GM19351 (cell line): ENCODE data around the gene PNMA1.

Experiments used
- ATAC-seq: cut with Tn5 transposase; IDR thresholded peaks from one replicate; pipeline ENCODE4 v1.9.1; 2021; ENCODE audit warnings: mild to moderate bottlenecking, moderate library complexity; ENCODE audit not compliant: unreplicated experiment

The PNMA1 gene, protein sequence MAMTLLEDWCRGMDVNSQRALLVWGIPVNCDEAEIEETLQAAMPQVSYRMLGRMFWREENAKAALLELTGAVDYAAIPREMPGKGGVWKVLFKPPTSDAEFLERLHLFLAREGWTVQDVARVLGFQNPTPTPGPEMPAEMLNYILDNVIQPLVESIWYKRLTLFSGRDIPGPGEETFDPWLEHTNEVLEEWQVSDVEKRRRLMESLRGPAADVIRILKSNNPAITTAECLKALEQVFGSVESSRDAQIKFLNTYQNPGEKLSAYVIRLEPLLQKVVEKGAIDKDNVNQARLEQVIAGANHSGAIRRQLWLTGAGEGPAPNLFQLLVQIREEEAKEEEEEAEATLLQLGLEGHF

DNA sequence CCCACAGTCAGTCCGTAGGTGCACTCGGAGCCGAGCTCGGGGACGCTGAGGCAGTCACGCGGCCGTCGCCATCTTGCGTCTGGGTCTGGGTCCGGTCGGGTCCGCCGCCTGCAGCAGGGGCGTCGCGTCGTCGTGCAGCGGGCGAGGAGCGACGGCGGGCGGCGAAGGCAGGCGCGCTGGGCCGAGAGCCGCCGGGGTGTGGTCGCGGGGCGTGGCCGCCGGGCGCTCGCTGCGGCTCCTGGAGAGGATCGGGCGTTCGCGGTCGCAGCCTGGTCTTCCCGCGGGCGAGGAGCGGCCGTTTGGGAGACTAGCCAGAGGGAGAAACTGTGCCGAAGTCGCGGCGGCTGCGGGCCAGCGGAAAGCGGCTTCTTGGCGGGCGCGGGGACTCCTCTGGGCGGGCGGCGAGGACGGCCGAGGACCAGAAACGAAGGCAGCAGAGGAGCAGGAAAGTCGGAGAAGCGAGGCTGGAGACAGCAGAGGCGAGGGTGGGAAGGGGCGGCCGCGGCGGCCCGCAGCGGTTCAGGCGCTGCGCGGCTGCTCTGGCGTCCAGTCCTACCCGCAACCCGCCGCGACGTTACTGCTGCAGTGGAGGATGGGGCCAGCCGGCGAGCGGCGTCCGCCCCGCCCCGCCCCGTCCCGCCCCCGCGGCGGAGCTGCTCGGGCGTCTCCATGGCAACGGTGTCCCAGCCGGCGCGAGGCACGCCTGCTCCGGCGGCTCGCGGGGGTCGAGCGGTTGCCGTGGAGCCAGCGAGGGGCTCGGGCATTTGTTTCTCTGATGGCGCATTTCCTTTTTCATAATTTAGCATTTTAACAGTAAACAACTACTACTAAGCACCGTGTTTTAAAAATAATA lies at the start of gene PNMA1:
TSS of gene PNMA1 (minus strand) at position 582 of the 853 bp plus-strand sequence. CDS start 745 bp downstream, outside the sequence.
- peak; percentile 81 for ATAC-seq

DNA sequence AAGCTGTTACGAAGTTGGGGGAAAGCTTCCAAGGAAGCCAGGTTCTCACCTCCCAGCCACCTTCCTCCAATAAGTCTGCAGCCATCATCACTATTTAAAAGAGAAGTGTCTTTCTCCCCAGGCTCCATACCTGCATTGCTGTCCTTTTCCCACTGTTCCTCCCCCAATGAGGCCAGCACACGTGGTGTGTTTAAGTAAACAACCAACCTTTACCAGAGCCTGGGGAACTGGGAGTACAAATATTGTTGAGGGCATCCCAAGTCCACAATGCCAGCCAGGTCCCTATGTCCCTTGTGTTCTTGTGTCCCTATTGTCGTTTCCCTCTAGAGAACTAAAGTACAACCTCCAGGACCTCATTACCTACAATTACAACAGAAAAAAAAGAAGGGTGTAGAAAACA lies 49.2 kb upstream of the PNMA1 start:
- no peak for ATAC-seq

DNA sequence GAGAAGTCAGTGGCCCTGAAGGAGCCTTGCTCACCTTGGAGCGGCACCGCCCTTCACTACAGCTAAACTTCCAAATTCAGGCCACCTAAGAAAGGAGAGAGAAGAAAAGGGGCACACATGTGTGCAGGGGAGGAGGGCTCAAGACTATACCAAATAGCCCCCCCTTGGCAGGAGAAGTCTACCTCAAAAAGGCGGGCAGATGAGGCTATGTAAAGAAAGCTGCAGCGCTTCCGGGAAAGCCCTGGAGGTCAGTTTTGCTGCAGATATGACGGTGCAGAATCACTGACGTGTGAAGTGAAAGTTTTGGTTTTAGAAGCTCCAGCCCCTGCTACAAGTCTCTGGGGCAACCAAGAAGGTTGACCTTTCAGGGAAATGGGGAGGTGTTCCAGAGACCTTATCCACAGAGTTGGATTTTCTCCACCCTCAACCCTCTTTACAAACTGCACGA lies 48.2 kb upstream of the PNMA1 start:
- ATAC-seq: peak; percentile 32

DNA sequence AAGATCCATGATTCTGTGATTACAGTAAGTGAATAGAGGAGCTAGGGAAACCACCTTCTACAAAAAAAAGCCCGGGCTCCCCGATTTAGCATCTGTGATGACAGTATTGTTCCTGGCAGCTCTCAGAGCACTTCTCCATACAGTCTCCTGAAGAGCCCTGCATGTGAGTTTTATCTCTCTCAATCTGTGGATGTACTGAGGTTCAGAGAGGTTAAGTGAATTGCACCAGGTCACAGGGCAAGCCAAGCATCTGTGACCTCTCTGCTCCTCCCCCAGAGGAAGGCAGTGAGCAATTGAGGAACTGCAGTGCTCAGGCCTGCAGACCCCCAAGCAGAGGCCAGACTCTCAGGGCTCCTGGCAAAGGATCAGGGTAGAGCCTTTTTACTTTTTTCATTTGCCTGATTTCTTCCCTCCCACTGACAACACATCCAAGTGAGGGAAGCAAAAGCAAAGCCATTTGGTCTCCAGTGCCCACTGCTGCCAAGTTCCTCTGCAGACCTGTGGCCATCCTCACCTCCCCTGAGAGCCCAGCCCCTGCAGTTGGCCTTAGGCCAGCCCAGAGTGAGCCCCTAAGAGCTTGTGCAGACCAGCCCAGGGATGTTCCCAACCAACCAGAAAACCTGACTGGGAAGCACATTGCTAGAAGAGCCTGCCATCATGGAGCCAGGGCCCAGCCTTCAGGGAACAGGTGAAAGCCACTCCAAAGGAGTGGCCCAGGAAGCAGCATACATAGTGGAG lies 47.6 kb upstream of the PNMA1 start:
- ATAC-seq: no peak

DNA sequence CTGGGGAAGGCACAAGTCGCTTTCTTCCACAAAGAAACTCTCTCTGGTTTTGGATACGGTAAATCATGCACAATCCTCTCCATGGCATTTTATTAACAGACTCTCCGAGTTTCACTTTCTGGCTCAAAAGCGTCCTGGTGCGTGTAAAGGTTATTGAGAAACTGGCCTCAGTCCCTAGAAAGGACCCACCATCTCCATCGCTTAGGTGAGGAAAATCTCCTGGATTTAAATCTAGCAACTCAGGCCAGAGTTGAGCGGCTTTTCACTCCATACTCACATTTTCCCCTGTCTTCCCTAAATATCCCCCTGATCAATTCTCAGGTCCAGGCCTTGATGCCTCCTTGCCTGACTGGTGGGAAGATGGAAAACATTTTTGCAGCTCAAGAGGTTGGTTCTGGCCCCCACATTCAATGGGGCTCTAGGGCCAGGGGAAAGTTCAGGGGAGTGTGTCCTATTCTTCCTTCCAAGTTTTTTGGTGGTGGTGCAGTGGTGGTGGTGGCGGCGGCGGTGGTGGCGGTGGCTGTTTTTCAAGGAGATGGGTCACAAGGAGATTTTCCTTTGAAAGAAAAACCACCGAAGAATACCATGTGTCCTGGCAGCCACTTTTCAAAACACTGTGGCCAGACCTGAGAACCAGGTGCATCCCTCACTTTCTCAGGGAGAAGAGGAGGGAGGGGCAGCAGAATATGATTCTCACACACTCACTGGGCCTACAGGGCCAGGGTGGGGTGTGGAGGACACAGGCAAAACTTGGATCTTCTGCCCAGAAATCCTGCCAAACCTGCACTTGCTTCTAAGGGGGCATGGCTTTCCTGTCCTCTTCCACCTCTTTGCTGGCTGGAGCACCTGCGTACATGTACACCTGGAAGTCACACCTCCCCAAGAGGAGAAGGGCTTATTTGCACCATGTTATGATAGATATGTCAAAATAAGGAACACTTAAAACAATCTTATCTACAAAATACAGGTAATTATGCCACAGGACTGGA lies 46.7 kb upstream of the PNMA1 start:
- ATAC-seq: no peak

DNA sequence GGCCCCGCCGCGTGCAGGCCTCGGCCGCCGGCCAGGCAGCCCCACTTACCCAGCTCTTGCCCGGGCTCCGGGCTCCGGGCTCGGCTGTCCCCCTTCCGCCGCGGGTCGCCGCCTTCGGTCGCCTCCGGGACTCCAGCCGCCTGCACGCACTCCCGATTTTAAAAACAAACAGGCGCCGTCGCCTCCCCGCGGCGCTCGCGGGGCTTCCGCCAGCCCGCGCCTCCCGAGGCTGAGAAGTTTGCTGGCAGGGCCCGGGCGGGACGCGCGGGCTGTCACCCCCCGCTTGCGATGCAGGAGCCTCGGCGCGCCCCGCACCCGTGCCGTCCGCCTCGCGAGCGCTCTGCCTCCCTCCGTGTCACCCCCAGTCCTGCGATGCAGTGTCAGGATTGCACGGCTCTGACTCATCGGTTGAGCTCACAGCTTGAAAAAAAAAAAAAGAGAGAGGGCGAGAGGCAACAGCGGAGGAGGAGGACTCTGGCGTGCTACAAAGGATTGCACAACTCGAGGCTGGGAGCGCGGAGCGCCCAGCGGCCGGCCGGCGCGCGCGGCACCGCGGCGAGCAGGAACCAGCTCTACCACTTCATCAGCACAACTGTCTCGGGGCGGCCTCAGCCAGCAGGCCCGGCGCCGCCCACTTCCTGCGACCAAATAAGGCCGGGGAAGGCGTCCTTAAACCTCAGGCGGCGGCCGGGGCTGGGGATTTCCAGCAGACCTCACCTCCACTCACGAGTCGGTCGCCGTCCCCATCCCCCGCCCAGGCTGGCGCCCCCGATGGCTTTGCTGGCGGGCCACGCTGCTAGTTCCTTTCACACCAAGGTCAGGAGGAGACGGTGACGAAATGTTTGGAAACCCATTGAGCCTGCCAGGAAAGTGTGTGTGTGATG lies 45.8 kb upstream of the PNMA1 start:
- peak; percentile 61 for ATAC-seq

DNA sequence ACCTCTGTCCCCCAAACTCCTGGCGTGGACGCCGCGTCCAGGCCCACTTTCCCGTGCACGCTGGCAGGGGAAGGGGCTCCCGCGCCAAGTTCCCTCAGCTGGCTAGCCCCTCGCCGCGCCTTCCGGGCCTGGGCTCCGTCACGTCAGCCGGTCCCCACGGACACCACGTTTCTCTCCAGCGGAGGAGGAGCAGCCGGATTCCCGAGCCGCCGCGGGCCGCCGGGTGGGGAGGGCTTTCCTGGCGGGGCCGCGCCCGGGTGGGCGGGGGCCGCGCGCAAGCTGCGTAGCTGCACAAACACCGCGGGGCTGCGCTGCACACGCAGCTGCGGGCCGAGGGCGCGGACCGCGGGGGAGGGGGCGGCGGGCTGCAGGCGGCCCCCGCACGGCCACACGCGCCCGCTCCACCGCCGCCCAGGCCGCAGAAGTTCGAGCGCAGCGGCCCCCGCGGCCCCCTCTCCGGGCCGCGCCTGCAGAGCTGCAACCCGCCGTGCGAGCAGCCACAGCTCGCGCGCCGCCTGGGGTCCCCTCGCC lies 45.1 kb upstream of the PNMA1 start:
- ATAC-seq: no peak

DNA sequence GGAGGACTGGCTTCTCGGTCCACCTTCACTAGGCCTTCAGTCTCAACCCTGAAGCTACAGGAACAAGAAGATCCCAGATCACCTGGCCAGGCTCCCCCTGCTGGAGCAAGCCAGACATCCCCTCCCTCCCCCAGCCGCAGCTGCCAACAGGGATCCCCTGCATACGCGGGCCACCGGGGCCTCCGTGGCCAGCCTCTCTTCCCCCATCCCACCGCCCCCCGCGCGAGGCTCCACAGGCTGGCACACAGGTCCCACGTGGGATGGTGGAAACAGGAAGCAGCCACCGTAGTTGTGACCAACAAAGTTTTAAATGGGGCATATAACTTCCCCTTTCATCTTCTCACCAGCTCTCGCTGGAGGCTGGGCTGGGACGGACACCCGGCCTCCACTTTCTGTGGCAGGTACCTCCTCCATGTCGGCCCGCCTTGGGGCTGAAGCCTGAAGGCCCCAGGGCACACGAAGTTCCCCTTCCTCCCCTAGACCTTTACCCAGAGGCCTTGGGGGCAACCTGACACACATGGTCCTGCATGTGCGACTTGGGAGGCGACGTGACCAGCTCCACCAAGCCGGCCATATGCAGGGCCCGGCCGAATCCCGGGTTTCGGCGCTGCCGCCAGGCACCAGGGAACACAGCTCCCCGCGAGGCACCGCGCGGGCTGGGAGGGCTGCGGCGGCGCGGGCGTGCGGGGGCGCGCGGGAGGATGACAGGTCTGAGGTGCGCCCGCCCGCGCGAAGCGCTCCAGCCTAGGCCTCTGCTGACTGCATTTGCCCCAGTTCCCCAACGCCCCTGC lies 44.4 kb upstream of the PNMA1 start:
- no peak for ATAC-seq

DNA sequence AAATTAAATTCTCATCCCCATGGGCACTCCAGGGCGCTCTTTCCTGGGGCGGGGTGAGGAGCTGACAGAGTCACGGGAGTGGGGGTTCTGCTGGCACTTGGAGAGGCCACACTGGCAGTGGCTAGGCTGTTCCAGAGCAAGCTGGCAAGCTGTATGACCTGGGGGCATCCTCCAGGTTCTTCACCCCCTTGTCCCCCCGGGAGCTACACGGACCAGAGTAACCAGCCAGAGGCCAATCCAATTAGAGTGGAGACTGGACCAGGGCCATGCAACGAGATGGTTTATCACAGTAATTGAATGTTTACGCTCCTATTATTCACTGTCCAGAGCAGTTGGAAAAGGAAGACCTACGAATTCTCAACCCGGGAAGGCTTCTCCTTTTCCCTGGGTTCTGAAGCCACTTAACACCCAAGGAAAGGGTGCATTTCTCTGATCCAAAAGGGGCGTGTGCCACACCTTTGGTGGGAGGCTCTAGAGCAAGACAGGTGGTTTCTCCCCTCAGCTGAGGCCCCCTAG lies 43.8 kb upstream of the PNMA1 start:
- ATAC-seq: no peak

DNA sequence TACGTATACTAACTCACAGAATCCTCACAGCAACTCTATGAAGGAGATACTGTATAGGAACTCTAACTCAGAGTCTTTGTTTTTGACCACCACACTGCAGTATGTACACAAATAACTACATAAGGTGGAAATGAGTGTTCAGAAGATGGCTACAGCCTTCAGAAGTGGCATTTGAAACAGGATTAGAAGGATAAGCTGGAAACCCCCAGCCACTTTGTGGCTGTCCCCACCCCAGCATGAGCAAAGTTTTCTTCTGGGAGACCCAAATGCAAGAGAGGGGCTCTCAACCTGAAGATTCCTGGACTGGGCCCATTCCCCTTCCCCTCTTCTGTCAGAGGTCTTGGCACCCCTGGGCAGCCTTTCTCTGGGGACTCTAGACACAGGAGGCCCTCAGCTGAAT lies 43.2 kb upstream of the PNMA1 start:
- ATAC-seq: no peak

DNA sequence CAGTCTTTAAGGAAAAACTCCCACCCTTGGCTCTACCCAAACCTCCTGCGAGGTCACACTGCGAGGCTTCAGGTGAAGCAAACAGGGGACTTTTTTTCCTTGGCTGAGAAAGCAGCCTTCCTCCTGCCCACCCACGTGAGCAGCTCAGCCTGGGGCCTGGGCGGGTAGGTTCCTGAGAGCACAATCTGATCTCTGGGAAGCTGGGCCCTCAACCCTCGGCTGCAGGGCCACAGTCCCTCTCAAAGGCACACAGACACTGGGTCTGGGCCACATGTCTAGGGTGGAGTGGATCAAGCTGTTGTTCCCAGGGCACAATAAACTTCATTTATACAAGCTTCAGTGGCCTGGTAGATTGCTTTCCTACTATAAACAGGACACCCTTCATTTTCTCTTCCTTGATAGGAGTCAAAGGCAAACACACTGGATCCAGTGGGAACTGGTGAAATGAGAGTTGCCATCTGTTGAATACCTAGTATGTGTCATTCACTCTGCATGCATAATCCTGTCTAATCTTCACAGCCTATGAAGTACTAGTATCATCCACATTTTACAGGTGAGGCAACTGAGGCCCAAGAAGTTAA lies 41.3 kb upstream of the PNMA1 start:
- ATAC-seq: no peak

DNA sequence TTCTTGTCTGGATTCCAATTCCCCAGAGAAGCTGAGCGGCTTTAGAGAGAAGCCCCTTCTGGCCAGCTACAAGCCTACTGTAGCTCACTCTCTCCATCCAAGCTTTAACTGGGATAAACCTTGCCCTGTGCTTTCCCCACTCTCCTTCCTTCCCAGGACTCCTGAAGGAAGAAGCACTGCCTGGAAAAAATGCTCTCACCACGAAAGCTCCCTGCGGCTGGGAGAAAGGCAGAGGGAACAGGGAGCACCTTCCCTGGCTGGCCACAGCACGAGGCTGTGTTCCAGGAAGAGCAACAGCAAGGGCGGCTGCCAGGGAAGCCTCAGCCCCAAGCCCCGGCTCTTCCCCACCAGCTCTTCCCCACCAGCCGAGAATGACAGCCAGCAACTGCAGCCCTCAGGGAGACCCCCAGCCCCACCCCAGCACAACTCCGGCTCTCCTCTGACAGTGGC lies 40.8 kb upstream of the PNMA1 start:
- no peak for ATAC-seq

DNA sequence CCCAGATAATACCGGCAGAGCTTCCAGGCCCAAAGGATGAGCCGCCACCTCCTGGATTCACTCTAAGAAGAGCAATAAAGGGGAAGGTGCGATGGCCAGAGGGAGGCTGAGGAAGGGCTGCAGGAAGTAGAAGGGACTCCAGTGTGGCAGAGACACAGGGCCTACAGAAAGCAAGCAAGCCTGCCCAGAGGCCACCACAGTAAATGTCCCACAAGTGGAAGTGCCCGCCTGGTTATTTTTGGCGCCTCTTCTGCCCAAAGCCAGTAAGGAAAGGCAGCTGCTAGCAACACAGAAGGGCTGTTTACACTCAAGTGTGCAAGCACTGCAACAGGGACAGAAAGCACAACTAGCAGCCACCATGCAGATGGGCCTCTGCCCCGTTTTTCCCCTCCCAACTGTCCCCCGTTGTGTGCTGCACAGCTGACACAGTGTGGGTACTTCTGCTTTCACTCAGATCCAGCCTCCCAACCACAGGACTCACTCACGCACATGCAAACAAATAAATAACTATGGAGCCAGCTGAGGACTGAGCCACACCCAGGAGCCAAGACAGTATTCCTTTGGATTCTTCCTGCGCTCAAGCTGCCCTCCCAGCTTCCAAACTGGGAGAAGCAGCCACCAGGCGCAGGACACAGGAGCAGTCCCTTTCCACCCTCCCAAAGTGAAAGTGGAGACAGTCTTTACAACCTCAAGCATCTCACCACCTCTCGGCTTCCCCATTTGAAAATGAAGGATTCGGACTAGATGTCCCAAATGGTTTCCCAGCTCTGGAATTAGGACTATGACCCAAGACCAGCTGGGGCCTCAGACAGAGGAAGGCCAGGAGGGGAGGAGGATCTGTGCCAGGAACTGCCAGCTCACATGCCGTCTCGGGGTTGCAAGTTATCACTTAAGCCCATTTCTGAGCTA lies 40.0 kb upstream of the PNMA1 start:
- ATAC-seq: peak; percentile 57

DNA sequence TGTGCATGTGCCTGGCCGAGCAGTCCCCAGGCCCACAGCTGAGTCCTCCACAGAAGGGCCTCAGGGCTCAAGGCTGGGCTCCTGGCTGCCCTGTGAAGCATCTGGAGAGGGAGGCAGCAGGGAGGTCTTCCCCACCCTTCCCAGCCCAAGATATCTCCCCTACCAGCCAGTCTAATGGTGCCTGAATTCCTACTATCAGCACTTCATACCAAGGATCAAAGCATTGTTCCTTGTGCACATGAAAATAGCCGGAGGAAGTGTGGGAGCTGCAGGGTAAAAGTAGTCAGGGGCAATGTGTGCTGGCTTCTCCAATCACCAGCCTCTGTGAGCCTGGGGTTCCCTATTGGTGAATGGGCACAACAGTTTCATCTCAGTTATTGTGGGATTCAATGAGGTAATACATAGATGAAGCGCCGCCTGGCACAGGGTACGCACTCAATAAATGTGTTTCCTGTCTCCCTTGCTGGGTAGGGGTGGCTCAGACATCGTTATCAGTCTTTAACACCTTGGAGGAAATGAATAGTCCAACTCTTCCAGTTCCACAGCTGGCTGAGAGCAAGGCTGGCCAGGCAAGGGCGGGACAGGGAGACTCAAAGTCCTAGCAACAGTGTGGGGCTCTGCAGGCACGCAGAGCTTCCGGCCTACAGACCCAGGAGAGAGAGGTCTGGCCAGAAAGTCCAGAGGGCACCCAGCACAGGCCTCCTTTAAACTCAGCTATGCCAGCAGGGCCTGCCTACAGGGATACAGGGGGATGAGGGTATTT lies 39.1 kb upstream of the PNMA1 start:
- no peak for ATAC-seq

DNA sequence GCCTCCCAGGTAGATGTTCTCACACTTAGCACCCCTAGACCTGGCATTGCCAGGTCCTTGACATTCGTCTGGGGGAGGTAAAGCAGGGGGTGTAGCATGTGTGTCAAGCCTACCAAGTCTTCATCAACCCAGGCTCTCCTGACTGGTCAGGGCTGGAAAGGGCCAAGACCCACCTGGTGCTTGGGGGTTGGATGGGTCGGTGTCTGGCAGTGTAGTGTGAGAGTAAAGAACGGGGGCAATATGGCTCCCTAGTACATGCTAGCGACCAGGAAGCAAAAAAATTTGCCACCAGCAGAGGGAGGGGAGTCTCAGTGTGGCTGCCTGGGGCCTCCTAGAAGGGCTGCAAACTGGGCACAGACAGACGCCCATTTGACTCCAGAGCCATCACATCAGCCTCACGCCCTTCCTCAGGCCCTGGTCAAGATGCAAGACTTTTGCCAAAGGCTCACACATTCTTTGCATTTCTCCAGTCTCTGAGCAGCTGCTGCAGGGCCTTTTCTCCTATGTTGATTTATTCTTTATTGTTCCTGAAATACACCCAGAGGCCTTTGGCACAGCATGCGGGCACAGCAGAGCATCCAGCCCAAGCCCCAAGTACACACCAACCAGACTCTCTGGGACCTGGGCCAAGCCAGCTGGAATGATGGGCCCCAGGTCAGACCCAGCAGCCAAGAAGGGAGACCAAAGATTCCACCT lies 38.3 kb upstream of the PNMA1 start:
- ATAC-seq: no peak
